HG03095 (cell line): ENCODE data around the gene METRNL.
"Not testable (repeated sequence)": the region's sequence is repeated elsewhere in the genome, so short reads cannot be mapped to it uniquely, and the experiment has no call there.

Source experiments
- ATAC-seq: cut with Tn5 transposase; IDR thresholded peaks from one replicate; pipeline ENCODE4 v1.9.1; 2021; ENCODE audit warnings: moderate library complexity; ENCODE audit not compliant: unreplicated experiment

METRNL gene

GRCh38 chr17:83133302-83134121 is 54.1 kb downstream of the METRNL start:
- ATAC-seq = no peak

DNA sequence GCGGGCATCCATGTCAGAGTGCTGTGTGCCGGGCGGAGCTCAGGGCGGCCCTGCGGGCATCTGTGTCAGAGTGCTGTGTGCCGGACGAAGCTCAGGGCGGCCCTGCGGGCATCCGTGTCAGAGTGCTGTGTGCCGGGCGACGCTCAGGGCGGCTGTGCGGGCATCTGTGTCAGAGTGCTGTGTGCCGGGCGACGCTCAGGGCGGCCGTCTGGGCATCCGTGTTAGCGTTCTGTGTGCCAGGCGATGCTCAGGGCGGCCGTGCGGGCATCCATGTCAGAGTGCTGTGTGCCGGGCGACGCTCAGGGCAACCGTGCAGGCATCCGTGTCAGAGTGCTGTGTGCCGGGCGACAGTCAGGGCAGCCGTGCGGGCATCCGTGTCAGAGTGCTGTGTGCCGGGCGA is 55.0 kb downstream of the METRNL start:
- not testable (repeated sequence) for ATAC-seq

DNA sequence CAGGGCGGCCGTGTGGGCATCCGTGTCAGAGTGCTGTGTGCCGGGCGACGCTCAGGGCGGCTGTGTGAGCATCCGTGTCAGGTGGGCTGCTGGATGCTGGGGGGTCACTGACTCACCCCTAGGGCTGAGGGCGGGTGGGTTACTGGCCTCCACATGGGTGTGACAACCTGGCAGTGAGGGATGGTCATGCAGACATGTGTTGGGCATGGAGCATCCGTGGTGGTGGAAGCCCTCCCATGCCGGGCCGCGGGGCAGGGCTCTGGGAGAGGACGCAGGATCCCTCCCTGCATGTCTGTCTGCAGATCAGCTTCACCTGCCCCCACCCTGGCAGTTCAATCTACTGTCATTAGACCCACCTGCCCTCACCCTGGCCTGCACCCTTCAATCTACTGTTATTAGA is 56.3 kb downstream of the METRNL start:
- ATAC-seq = no peak

DNA sequence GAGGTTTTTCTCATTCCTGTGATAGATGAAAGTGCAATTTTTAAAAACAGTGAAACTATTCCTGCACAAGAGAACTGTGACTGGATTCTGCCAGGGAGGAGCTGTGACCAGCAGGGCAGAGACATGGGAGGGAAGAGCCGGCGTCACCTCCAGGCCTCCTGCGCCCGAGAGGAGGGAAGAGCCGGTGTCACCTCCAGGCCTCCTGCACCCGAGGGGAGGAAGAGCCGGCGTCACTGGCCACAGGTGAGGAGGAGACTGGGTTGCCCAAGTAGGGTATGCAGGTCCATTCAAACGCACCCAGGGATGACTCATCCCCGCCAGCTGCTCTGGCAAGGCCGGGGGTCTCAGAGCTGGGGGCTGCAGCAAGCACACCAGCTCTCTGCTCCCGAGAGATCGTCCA is 56.7 kb downstream of the METRNL start:
- no peak for ATAC-seq

DNA sequence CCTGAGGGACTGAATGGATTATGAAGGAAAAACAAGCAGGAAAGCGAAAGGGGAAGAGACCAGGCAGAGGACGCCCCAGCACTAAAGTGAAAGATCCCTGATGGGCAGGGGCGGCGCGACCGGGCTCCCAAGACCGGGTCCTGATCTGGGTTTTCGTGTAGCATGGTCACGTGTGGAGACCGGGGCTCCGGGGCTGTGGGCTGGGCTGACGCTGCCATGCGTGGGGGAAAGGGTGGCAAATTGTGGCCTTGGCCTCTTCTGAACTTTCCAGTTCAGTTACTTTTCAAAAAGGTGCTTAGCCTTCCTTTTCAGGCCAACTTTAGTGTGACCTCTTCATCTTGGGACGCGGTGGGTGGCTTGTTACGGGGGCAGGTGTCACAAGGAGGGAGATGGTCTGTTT is 57.5 kb downstream of the METRNL start:
- ATAC-seq = no peak

GRCh38 chr17:83137523-83137922 is 58.1 kb downstream of the METRNL start:
- no peak for ATAC-seq

GRCh38 chr17:83138820-83139219 is 59.4 kb downstream of the METRNL start:
- no peak for ATAC-seq

DNA sequence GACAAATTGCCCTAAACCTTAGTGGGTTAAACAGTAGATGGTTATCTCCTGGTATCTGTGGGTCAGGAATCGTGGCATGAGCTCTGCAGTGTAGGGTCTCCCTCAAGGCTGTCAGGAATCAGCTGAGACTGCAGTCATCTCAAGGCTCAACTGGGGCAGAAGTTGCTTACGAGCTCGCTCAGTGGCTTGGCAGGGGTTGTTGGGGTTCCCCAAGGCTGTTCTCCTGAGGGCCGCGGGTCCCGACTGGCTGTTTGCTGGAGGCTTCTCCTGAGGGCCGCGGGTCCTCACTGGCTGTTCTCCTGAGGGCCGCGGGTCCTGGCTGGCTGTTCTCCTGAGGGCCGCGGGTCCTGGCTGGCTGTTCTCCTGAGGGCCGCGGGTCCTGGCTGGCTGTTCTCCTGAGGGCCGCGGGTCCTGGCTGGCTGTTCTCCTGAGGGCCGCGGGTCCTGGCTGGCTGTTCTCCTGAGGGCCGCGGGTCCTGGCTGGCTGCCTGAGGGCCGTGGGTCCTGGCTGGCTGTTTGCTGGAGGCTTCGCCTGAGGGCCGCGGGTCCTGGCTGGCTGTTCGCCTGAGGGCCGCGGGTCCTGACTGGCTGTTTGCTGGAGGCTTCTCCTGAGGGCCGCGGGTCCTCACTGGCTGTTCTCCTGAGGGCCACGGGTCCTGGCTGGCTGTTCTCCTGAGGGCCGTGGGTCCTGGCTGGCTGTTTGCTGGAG is 60.3 kb downstream of the METRNL start:
- ATAC-seq = not testable (repeated sequence)

DNA sequence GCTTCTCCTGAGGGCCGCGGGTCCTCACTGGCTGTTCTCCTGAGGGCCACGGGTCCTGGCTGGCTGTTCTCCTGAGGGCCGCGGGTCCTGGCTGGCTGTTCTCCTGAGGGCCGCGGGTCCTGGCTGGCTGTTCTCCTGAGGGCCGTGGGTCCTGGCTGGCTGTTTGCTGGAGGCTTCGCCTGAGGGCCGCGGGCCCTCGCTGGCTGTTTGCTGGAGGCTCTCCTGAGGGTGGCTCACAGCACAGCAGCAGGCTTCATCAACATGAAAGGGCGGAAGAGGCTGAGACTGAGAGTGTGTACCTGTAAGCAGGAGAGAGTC is 60.8 kb downstream of the METRNL start:
- not testable (repeated sequence) for ATAC-seq

DNA sequence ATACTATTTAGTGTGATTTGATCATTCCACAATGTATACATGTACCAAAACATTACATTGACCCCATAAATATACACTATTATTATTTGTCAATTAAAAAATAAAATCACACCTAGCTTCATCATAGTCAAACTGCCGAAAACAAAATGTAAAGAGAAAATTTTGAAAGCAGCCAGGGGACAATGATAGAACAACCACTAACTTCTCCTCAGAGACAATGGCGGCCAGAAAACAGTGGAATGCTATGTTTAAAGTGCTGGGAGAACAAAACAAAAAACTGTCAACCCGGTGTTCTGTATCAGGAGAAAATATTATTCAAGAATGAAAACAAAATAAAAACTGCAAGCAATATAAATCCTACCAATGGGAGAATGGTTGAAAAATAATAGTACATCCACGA is 63.2 kb downstream of the METRNL start:
- no peak for ATAC-seq

DNA sequence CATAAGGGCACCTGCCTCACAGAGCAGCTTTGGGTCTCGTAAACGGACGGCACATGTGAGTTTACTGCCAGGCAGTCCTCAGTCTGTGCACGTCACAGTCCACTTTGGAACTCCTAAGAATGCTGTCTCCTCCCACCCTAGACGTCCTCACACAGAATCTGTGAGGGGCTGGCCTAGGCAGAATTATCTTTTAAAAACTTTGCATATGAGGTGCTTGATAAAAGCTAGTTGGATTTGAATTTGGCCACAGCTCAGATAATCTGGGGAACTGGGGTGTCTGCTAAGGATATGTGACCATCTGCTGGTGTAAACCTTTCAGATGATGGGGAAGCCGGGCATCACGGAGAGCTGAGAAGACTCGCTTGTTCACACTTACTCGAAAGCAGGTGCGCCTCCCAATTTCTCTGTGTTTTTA is 64.4 kb downstream of the METRNL start:
- no peak for ATAC-seq
